Measurements from ENCODE around the gene WDR26.
"Not testable (repeated sequence)": the region's sequence is repeated elsewhere in the genome, so short reads cannot be mapped to it uniquely, and the experiment has no call there.

Gene WDR26

DNA sequence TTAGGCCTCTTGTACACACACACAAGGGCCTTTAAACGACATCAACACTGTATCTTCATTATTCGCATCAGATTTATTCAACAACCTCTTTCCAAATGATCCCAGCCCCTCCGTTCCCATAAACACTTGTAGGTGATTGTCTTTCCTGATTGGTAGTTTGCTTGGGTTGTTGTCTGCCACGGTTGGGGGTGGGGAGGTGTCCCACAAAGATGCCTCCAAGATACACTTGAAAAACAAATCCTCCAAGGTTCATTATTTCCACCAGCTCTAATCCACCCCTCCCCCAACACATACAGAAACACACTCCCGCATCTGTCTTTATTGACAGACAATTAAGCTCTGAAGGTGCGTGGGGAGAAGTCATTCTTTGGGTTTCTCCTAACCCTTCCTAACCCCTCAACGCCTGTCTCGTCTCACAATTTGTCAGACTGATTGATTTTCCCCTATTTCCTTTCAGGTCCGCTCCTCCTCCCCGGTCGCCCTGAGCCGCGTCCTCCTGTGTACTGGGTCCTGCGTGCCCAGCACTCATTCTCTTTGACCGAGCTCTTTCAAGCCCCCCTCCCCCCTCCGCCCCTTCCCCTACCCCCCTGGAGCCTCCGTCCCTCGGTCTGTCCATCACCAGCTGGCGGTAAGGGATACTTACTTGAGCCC, 1.4 kb downstream of the WDR26 start:
- no peak for DNase-seq

DNA sequence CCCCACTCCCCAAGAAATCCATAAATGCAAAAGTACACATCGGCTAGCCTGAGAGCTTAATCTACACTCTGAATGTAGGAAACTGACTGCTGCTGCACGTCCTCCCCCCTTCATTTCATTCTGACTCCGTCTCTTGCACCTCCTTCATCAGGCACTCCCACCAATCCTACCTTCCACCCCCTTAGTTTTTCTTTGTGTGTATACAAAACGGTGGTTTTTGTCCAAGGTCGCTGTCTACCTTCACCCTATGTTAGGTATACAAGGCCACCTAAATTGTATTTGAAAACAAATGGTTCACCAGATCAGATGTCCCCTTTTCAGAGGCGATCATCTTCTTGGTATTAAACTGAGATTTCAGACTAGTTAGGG, 1.9 kb downstream of the WDR26 start:
- DNase-seq = no peak

DNA sequence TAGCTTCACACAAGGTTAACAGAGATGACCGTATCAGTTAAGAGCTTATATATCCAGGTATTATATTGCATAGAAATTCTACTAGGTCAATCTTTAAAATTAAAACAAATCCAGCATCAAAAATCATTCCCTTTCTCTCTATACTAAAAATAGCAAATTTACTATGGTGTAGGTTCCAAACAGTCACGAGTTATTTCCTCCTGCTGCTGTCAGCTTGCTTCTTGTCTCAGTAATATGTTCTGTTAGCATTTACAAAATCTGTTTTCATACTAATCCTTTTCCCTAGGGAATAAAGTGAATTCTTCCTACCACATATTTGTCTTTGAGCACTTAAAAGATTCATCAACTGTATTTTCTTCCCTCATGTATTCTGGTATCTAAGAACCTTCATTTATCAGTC, 2.5 kb downstream of the WDR26 start:
- DNase-seq = no peak

- DNase-seq = no peak
These were observed 2.9 kb downstream of the WDR26 start for GRCh38 chr1:224431726-224432125.

DNA sequence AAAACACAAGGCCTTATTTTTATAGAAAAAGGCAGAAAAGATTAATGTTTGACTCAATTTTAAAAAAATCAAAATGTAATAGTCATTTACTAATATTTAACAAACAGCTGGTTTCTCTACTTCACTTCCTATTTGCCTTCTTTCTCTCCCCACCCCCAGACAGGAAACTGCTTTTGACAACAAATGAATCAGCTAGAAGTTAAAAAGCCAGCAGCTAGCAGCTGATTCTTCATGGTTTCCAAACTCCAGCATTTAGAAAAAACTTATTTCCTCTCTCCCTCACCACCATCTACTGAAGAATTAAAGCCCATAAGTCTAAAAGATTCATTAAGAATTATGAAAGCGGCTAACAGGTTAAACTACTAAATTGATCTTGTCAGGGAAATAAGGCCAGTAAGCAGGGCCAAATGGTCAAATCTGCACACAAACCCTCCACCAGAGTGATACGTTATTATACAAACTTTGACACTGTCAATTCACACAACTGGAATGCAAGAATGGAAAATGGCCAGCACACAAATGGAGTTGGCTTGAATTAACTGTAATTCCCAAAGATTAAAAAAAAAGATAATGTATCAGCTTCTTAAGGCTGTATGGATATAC, 4.0 kb downstream of the WDR26 start:
- DNase-seq = no peak

DNA sequence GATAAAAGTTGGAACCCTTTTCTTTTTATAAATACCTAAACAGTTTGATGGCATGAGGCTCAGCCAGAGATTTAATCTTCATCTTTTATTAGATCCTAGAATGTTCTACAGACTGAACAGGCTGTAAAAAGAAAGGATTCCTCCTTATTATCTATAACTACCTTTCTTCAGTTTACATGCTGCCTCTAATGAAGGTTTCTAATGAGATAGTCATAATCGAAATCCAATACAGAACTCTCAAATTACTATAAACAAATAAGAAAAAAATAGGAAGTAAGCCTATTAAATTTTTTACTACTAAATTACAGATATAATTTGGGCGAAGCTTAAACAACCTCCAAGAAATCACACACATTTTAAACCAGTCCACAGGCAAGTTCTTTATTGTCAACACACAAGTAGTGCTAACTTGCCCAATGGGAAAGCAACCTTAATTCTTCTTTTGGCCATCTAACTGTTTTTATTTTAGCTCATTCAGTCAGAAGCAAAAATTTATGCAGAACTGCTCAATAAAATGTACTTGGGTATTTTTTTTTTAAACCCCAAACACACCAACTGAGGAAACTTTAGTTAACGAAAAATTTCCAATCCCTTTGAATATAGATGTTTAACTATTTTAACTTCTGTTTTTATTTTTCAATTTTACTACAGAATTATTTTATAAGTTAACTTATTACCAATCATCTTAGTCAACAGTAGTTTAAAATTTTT, 4.8 kb downstream of the WDR26 start:
- no peak for DNase-seq

DNA sequence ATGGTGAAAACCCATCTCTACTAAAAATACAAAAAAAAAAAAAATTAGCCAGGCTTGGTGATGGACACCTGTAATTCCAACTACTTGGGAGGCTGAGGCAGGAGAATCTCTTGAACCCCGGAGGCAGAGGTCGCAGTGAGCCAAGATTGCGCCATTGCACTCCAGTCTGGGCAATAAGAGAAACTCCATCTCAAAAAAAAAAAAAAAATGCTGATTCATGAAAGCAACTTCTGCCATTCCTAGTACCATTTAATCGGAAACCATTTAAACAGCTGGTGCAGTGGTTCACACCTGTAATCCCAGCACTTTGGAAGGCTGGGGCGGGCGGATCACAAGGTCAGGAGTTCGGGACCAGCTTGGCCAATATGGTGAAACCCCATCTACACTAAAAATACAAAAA, 5.9 kb downstream of the WDR26 start:
- DNase-seq = not testable (repeated sequence)

- no peak for DNase-seq
These were observed 7.3 kb downstream of the WDR26 start for GRCh38 chr1:224427346-224427745.

GRCh38 chr1:224426869-224427268, 7.7 kb downstream of the WDR26 start:
- not testable (repeated sequence) for DNase-seq

DNA sequence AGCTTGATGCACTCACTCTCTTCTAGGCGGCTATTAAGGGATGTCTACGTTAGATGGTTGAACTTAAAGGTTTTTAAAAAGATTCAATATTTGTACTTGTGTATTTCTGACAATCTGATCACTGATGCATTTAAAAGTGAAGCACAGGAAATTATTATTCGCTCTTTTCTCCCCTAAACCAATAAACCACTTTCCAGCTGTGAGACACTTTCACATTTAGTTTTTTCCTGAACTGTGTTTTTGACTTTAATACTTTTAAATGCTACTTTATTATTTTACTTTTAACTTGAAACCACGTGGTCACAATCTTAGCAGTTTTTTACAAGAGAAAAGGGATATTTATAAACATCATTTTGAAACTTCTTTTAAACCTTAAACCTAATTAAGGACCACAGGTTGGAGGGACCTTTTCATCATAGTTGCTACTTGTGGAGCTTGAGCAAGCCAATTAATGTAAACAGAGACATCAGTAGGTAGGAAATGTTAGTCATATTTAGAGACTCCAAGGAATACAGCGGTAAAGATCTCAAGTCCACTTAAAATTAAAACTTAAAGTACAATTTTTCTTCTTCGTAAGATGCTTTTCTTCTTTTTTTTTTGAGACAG, 9.2 kb downstream of the WDR26 start:
- no peak for DNase-seq

DNA sequence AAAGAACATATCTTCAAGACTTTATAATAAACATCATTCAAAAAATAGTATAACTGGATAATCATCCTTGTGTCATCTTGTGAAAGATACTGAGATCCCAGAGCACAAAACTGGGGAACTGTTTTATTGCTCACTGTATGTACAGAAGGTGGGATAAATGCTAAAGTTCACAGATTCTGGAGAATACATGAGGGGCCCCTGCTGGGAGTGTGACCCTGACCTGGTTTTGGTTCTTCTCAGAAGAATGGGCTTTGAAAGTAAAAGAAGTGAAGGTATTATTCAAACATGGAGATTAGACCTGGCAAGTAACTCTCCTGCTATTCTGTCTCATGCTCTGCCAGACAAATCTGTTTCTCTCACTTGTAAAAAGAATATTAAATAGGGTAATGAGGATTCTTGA, 14.5 kb downstream of the WDR26 start:
- no peak for DNase-seq

GRCh38 chr1:224411766-224412165, 22.8 kb downstream of the WDR26 start:
- DNase-seq = no peak

GRCh38 chr1:224408294-224408590, 26.4 kb downstream of the WDR26 start:
- DNase-seq = no peak

- DNase-seq = no peak
These were observed 26.9 kb downstream of the WDR26 start for GRCh38 chr1:224407571-224408293.

GRCh38 chr1:224406216-224406615, 28.4 kb downstream of the WDR26 start:
- DNase-seq = no peak

DNA sequence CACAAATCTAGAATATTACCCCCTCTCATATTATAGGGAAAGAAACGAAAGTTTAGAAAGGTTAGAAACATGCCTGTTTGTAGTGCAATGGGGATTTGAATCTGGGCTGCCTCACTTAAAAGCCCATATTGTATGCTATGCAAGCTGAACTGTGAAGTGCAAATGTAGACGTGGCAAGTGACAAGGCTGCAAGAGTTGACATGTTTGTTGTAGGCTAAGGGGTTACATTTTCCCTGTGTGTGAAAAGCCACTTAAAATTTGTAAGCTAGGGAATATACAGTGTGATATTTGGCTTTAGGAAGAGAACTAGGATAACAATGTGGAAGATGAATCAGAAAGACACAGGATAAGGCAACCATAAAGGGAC, 29.0 kb downstream of the WDR26 start:
- DNase-seq = no peak

- no peak for DNase-seq
These were observed 29.5 kb downstream of the WDR26 start for GRCh38 chr1:224404916-224405603.

DNA sequence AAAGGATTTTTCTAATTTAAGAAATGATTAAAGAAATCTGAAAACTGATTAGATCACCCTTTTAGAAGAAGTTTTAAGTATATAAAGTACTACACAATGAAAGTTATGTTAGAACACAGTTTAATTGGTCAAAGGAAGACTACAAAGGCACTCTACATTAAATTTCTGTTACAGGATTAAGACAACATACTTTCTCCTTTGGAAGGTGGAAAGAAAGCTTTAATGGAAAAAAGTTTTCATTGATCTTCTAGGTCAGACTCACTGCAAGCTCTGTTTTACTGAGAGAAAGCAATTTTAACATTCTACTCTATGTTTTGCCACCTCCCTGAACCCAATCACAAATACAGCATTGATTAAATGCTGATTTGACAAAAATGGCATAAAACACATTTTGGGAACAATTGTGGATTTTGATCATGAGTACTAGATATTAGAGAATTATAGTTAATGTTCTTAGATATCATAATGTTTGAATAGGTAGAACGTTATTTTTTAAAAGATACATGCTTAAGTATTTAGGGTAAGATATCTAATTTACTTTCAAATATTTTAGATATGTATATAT, 32.0 kb downstream of the WDR26 start:
- DNase-seq = no peak

- DNase-seq = no peak
These were observed 34.7 kb downstream of the WDR26 start for GRCh38 chr1:224399887-224400286.

GRCh38 chr1:224393294-224393693, 41.3 kb downstream of the WDR26 start:
- DNase-seq = no peak

DNA sequence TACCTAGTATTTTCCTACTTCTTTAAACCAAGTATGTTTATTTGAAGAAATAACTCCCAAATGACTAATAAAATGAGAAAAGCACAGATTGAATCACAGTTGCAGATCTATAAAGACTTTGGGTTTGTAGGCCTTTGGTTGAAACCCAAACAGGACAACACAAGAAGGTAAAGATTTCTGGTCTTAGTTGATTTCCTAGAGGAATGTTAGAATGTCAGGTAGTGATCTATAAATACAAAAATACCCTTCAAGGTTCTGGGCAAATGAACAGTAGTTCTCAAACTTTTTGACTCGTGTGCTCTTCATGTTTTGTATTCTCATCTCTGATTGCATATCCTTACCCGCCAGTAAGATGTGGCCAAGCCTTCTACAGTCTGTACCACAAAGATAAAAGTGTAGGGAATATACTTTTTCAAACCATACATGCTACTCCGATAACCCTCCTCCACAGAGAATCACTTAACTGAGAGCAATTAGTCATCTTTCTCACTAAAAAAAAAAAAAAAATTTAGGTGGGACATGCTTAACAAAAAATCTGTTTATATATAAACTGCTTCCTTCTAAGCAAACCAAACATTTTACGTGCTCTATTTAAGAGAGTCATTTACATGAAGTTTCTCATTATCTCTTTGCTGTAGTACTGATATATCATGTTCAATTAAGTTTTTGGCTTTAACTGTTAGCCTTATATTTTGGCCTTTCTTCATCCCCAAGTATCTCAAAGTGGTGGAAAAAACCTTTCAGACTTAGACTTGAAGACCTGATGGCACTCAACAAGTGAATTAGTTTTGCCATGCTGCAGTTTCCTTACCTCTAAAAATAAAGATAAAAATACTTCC, 42.0 kb downstream of the WDR26 start:
- DNase-seq = no peak

- no peak for DNase-seq
These were observed 44.1 kb downstream of the WDR26 start for GRCh38 chr1:224390517-224390916.
